GM12878 (cell line): Measurements from ENCODE around the gene ZXDC. TPM values are rescaled to one million over a fixed set of nuclear protein-coding genes. Genes with fewer than 3 reads are reported as not detected.

Experiments used
- ATAC-seq: fragments of 200-7000 bp; cut with Tn5 transposase; 3 replicates; pipeline ENCODE4 v1.9.1; 2020; ENCODE audit warnings: mild to moderate bottlenecking, moderate library complexity
- BruUV-seq: library from RNA; stranded (reverse); fragments of 400-500 nt; replicated peaks from 2 replicates; lab custom pipeline; 2021; lab: Mats Ljungman, UMichigan
- CTCF ChIA-PET: fragments of 300-600 bp; sonication (Branson Sonifier 250); formaldehyde crosslinking; extraction: SDS; loops from one replicate; lab custom pipeline; 2021; ENCODE audit warnings: inconsistent platforms; lab: Yijun Ruan, JAX
- POLR2A ChIA-PET: fragments of 350-600 bp; formaldehyde crosslinking; extraction: SDS; loops from one replicate; lab custom pipeline; 2021; ENCODE audit warnings: inconsistent platforms; lab: Charles Lee
- RAD21 ChIA-PET: fragments of 300-600 bp; sonication (Branson Sonifier 250); formaldehyde crosslinking; loops from one replicate; lab custom pipeline; 2023; ENCODE audit warnings: antibody characterized with exemption; ENCODE audit not compliant: unreplicated experiment; lab: Charles Lee
- SMC1A ChIA-PET: fragments of 300-600 bp; sonication (Branson Sonifier 250); formaldehyde crosslinking; loops from one replicate; lab custom pipeline; 2023; ENCODE audit not compliant: unreplicated experiment, uncharacterized antibody; lab: Charles Lee
- DNase-seq: peaks from one replicate; pipeline ENCODE4 v3.0.0-alpha.2; 2011; ENCODE audit warnings: low read depth, low spot score
- FAIRE-seq: peaks from 3 replicates; lab custom pipeline; 2011; peaks lifted over from hg19 to GRCh38; lab: Jason Lieb, UNC
- H2AFZ ChIP-seq: 2 replicates; pipeline ENCODE4 v1.6.0; 2011; ENCODE audit warnings: low read depth, low read length, control low read depth; ENCODE audit not compliant: control insufficient read depth
- H3K27ac ChIP-seq: 2 replicates; pipeline ENCODE4 v1.5.1; 2011; ENCODE audit warnings: control low read depth; ENCODE audit not compliant: control insufficient read depth, insufficient read depth
- H3K27me3 ChIP-seq, 2 experiments: replicated peaks in 1 of 2; 2 replicates each; pipeline versions ENCODE4 v1.6.0 to v1.6.1; 2011; ENCODE audit warnings: low read length in 1 of 2; ENCODE audit not compliant: control insufficient read depth in 2 of 2, insufficient read depth in 2 of 2
- H3K36me3 ChIP-seq, 2 experiments: 2 replicates each; pipeline ENCODE4 v1.5.1; 2011; ENCODE audit warnings: low read length in 1 of 2; ENCODE audit not compliant: control insufficient read depth in 2 of 2, insufficient read depth in 2 of 2
- H3K4me1 ChIP-seq: 2 replicates; pipeline ENCODE4 v1.6.1; 2011; ENCODE audit warnings: mild to moderate bottlenecking, low read length, moderate library complexity, mixed read lengths; ENCODE audit not compliant: control insufficient read depth, insufficient read depth
- H3K4me2 ChIP-seq: 2 replicates; pipeline ENCODE4 v1.6.0; 2011; ENCODE audit warnings: control low read depth; ENCODE audit not compliant: control insufficient read depth, insufficient read depth
- H3K4me3 ChIP-seq: fragments of 200-600 bp; sonication (generic); 2 replicates; pipeline ENCODE4 v1.5.1; 2016
- H3K79me2 ChIP-seq: 2 replicates; pipeline ENCODE4 v1.6.0; 2011; ENCODE audit warnings: low read length; ENCODE audit not compliant: control insufficient read depth, insufficient read depth
- H3K9ac ChIP-seq: 2 replicates; pipeline ENCODE4 v1.8.0; 2011; ENCODE audit warnings: low read length, control low read depth, mixed read lengths; ENCODE audit not compliant: control insufficient read depth, insufficient read depth
- H3K9me3 ChIP-seq: replicated peaks from 3 replicates; pipeline ENCODE4 v1.5.1; 2011; ENCODE audit warnings: mild to moderate bottlenecking, low read length; ENCODE audit not compliant: control insufficient read depth, insufficient read depth
- H4K20me1 ChIP-seq: 2 replicates; pipeline ENCODE4 v1.6.0; 2011; ENCODE audit not compliant: control insufficient read depth, insufficient read depth
- BRCA1 ChIP-seq: IDR thresholded peaks from 2 replicates; pipeline ENCODE4 v1.6.1; 2011; ENCODE audit warnings: low read depth, low read length, improper control_type of control experiment
- DPF2 ChIP-seq: fragments of 450-650 bp; IDR thresholded peaks from 2 replicates; pipeline ENCODE4 v1.6.1; 2017; ENCODE audit warnings: mild to moderate bottlenecking
- MTA3 ChIP-seq: IDR thresholded peaks from 2 replicates; pipeline ENCODE4 v1.6.1; 2012; ENCODE audit warnings: low read length, inconsistent platforms, borderline replicate concordance
- NR2C2 ChIP-seq: IDR thresholded peaks from 2 replicates; pipeline ENCODE4 v1.6.1; 2011; ENCODE audit warnings: borderline replicate concordance, low read depth; ENCODE audit not compliant: control insufficient read depth, insufficient read length
- NR2F1 ChIP-seq: fragments of 450-650 bp; conservative IDR thresholded peaks from 2 replicates; pipeline ENCODE4 v1.6.1; 2017; ENCODE audit warnings: mild to moderate bottlenecking
- POLR2A ChIP-seq: IDR thresholded peaks from 2 replicates; pipeline ENCODE4 v1.6.1; 2011; ENCODE audit warnings: low read depth, mild to moderate bottlenecking, low read length
- POLR2AphosphoS2 ChIP-seq: IDR thresholded peaks from 2 replicates; pipeline ENCODE4 v1.6.1; 2011; ENCODE audit warnings: low read depth, mild to moderate bottlenecking, low read length, improper control_type of control experiment, moderate library complexity
- RUNX3 ChIP-seq: IDR thresholded peaks from 2 replicates; pipeline ENCODE4 v1.6.1; 2012; ENCODE audit warnings: low read length, inconsistent platforms
- STAT3 ChIP-seq: IDR thresholded peaks from 2 replicates; pipeline ENCODE4 v1.6.1; 2011; ENCODE audit warnings: low read depth, low read length, improper control_type of control experiment
- SUPT20H ChIP-seq: IDR thresholded peaks from 2 replicates; pipeline ENCODE4 v1.6.1; 2011; ENCODE audit warnings: low read depth, mild to moderate bottlenecking, low read length, moderate library complexity, borderline replicate concordance; ENCODE audit not compliant: control insufficient read depth
- SUZ12 ChIP-seq: fragments of 200-600 bp; sonication (generic); IDR thresholded peaks from one replicate; pipeline ENCODE4 v1.6.1; 2018; ENCODE audit warnings: antibody characterized with exemption, mild to moderate bottlenecking; ENCODE audit not compliant: unreplicated experiment
- TCF12 ChIP-seq: IDR thresholded peaks from 2 replicates; pipeline ENCODE4 v1.6.1; 2011; ENCODE audit warnings: low read depth, mild to moderate bottlenecking, low read length
- ZNF274 ChIP-seq: IDR thresholded peaks from one replicate; pipeline ENCODE4 v1.8.0; 2011; ENCODE audit not compliant: insufficient read length, insufficient read depth
- WGBS: methylation state at CpG from one replicate; pipeline ENCODE4 v1.1.6; 2016; ENCODE audit warnings: low lambda C conversion rate; ENCODE audit not compliant: insufficient replicate concordance, insufficient coverage; ENCODE audit errors: missing lambda C conversion rate; 5-methylcytosine and 5-hydroxymethylcytosine counted together
- in situ Hi-C: fragments of 300-500 bp; cut with MboI; formaldehyde crosslinking; loops from 9 replicates; pipeline ENCODE4 v1.14.3; 2018; ENCODE audit warnings: mixed read lengths
- intact Hi-C: fragments of 100-400 bp; cut with micrococcal nuclease; formaldehyde crosslinking; loops from one replicate; pipeline ENCODE4 v1.14.2; 2022; ENCODE audit not compliant: unreplicated experiment
- polyA plus RNA-seq, 11 experiments: library from polyadenylated mRNA; depleted of rRNA in 4 of 11; unstranded in 6 of 11; stranded (reverse) in 5 of 11; fragments of >200 nt; fragmentation: Nextera tagmentation in 4 of 11; fragmentation: Illumina TruSeq in 1 of 11; extraction: Ambion mirVana in 4 of 11; extraction: Trizol in 1 of 11; gene quantifications; 1 replicate in 1 of 11; 2 replicates in 10 of 11; pipeline versions ENCODE4 v1.2.1 to v1.2.3, GENCODE V29; 2011 to 2016; ENCODE audit warnings: inconsistent platforms in 2 of 11, missing spikeins in 2 of 11, low read depth in 1 of 11
- total RNA-seq, 4 experiments: library from RNA; depleted of rRNA in 3 of 4; stranded (reverse); fragments of >200 nt in 3 of 4; fragmentation: Illumina TruSeq in 1 of 4; extraction: Trizol in 1 of 4; gene quantifications; 2 replicates each; pipeline versions ENCODE4 v1.2.1 to v1.2.3, GENCODE V29; 2013 to 2021
- TF ChIP-seq, protein P1 (sequence below): IDR thresholded peaks from 2 replicates; pipeline ENCODE4 v1.6.1; 2011; ENCODE audit warnings: low read depth, low read length, improper control_type of control experiment, borderline replicate concordance

The ZXDC gene
- total and polyA plus RNA-seq, 10 of the 15 experiments (the other 5 are each of a cell fraction or from before 2014, with no cell fraction given): 0.72 to 15.3 (median 8.5) TPM

DNA sequence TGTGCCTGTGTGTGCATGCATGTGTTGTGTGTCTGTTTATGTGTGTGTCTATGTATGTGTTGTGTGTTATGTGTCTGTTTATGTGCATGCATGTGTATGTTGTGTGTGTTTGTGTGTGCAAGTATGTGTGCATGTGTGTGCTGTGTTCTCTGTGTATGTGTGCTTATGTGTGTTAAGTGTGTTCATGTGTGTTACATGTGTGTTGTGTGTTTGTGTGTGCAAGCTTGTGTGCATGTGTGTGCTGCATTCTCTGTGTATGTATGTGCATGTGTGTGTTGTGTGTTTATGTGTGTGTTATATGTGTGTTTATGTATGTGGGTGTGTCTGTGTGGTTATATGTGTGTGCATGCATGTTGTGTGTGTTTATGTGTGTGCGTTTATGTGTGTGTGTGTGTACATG, 27.0 kb upstream of the ZXDC start:
- intact Hi-C loops (no loop called here), in situ Hi-C loops (no loop called here)
- H2AFZ ChIP-seq: no peak overlapping the region
- no peak overlapping the region for H3K4me3 ChIP-seq
- TF ChIP-seq MTA3 (no peak), NR2C2 (peak; percentile 51), SUZ12 (no peak), SUPT20H (no peak)
- no peaks in the 10 kb centered on the region for H4K20me1 ChIP-seq
- ATAC-seq: no peak
- no peak overlapping the region for H3K27ac ChIP-seq
- WGBS: 44% methylated on average over 1 of the region's 1 CpG
- no peaks in the 10 kb centered on the region for H3K9me3 ChIP-seq
- RAD21 ChIA-PET: no interaction called here
- no peak for DNase-seq
- no peaks in the 10 kb centered on the region for H3K36me3 ChIP-seq
- no peaks in the 10 kb centered on the region; a peak in 1 of 4 replicates for H3K27me3 ChIP-seq
- H3K79me2 ChIP-seq: no peaks in the 10 kb centered on the region
- SMC1A ChIA-PET: no interaction called here
- H3K9ac ChIP-seq: no peak overlapping the region
- POLR2A ChIA-PET: no interaction called here
- no peaks in the 10 kb centered on the region for H3K4me1 ChIP-seq
- BruUV-seq: no TSS peak
- no peak overlapping the region for H3K4me2 ChIP-seq
- FAIRE-seq: no peak
- CTCF ChIA-PET: no interaction called here

DNA sequence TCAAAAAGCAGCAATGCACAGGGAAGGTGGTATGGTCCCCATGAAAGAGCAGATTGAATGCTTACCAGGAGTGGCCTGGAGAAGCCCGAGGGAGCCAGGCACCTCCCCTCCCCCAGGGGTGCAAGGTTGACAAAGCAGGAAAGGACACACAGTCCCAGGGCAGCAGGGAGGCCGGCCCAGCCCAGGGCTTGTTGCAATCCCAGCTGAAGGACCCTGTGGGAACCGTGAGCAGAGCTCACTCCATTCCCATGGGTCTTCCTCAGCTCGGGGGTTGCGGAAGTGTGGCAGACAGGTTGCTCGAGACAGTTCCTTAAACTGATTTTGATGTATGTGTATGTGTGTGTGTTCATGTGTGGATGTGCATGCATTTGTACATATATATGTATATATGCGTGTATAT, 26.0 kb upstream of the ZXDC start:
- ATAC-seq (no peak), DNase-seq (no peak)
- CTCF ChIA-PET: no interaction called here
- SMC1A ChIA-PET: no interaction called here
- no peaks in the 10 kb centered on the region for H3K9me3 ChIP-seq
- H3K79me2 ChIP-seq: no peaks in the 10 kb centered on the region
- H3K36me3 ChIP-seq: no peaks in the 10 kb centered on the region
- H3K4me3 ChIP-seq: no peak overlapping the region
- POLR2A ChIA-PET: interaction anchor here (0.5 kb wide), 1 partner anchor 588 kb away, joined by 8 read pairs; no protein-coding TSS in a partner anchor
- no TSS peak for BruUV-seq
- RAD21 ChIA-PET: no interaction called here
- no peak overlapping the region for H3K4me2 ChIP-seq
- H2AFZ ChIP-seq: no peak overlapping the region
- no peaks in the 10 kb centered on the region for H3K27me3 ChIP-seq
- H3K4me1 ChIP-seq: no peaks in the 10 kb centered on the region
- 33% methylated on average over 7 of the region's 7 CpGs for WGBS
- no peak overlapping the region for H3K27ac ChIP-seq
- no peak overlapping the region for H3K9ac ChIP-seq
- TF ChIP-seq, protein P1, sequence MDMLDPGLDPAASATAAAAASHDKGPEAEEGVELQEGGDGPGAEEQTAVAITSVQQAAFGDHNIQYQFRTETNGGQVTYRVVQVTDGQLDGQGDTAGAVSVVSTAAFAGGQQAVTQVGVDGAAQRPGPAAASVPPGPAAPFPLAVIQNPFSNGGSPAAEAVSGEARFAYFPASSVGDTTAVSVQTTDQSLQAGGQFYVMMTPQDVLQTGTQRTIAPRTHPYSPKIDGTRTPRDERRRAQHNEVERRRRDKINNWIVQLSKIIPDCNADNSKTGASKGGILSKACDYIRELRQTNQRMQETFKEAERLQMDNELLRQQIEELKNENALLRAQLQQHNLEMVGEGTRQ: no peak
- TF ChIP-seq NR2C2 (no peak), BRCA1 (no peak), NR2F1 (no peak), TCF12 (no peak), POLR2A (no peak), POLR2AphosphoS2 (no peak), STAT3 (no peak), RUNX3 (no peak), DPF2 (no peak), ZNF274 (no peak)
- TF ChIP-seq, all 136 proteins: peak for 0
- intact Hi-C loops (no loop called here), in situ Hi-C loops (no loop called here)
- FAIRE-seq: no peak
- no peaks in the 10 kb centered on the region for H4K20me1 ChIP-seq
